Small intestine (tissue), 7 donors: ENCODE results near the gene TMIE. TPM values are rescaled to one million over a fixed set of nuclear protein-coding genes. Genes with fewer than 3 reads are reported as not detected.

Experiments used
- DNase-seq, 2 donors: peaks; one replicate each; pipeline versions ENCODE4 v3.0.0 to v3.0.0-alpha.2; 2013
- FAIRE-seq: peaks from 2 replicates; lab custom pipeline; 2012; peaks lifted over from hg19 to GRCh38; lab: Jason Lieb, UNC
- H3K27ac ChIP-seq, 3 donors: one replicate each; pipeline ENCODE4 v1.5.1; 2013; ENCODE audit warnings: low read length in 2 of 3, mild to moderate bottlenecking in 2 of 3, control low read depth in 1 of 3, inconsistent platforms in 1 of 3, low read depth in 1 of 3, moderate library complexity in 1 of 3
- H3K27me3 ChIP-seq, 3 donors: one replicate each; pipeline ENCODE4 v1.6.1; 2013; ENCODE audit warnings: low read length in 3 of 3, inconsistent platforms in 1 of 3; ENCODE audit not compliant: control insufficient read depth in 3 of 3, insufficient read depth in 3 of 3
- H3K36me3 ChIP-seq, 3 donors: one replicate each; pipeline ENCODE4 v1.6.1; 2013; ENCODE audit warnings: low read length in 3 of 3, inconsistent platforms in 1 of 3, low read depth in 1 of 3, mild to moderate bottlenecking in 1 of 3, moderate library complexity in 1 of 3; ENCODE audit not compliant: control insufficient read depth in 3 of 3, insufficient read depth in 2 of 3
- H3K4me1 ChIP-seq, 3 donors: one replicate each; pipeline ENCODE4 v1.6.1; 2013; ENCODE audit warnings: low read length in 2 of 3, inconsistent platforms in 1 of 3, low read depth in 1 of 3, mild to moderate bottlenecking in 1 of 3, moderate library complexity in 1 of 3; ENCODE audit not compliant: control insufficient read depth in 3 of 3, insufficient read depth in 2 of 3
- H3K4me3 ChIP-seq, 3 donors: one replicate each; pipeline ENCODE4 v1.5.1; 2013; ENCODE audit warnings: low read length in 3 of 3, control low read depth in 1 of 3, inconsistent platforms in 1 of 3, low read depth in 1 of 3, mild to moderate bottlenecking in 1 of 3, moderate library complexity in 1 of 3
- H3K9me3 ChIP-seq, 2 donors: one replicate each; pipeline ENCODE4 v1.6.1; 2013; ENCODE audit warnings: low read depth in 1 of 2, low read length in 1 of 2; ENCODE audit not compliant: control insufficient read depth in 2 of 2, insufficient read depth in 1 of 2
- WGBS, 3 donors: extraction: QIAGEN DNeasy Blood & Tissue Kit; methylation state at CpG; one replicate each; pipeline ENCODE4 v1.1.7; 2013; 5-methylcytosine and 5-hydroxymethylcytosine counted together
- polyA plus RNA-seq, 4 donors: library from polyadenylated mRNA; stranded (reverse) in 3 of 4; unstranded in 1 of 4; fragments of 200-250 nt in 3 of 4; fragments of 120-200 nt in 1 of 4; gene quantifications; one replicate each; pipeline versions ENCODE4 v1.2.1 to v1.2.3, GENCODE V29; 2013
- donor health status: healthy with polysubstance abuse.
- donor health status: control.
- donor health status: control.
- donor health status: Bipolar disorder and iron deficiency.
- donor health status: healthy.

The TMIE gene
- polyA plus RNA-seq, 4 donors: 0.22 to 0.70 TPM; not detected in 2

GRCh38 chr3:46662771-46663551, 38.2 kb upstream of the TMIE start:
- no peak for DNase-seq

GRCh38 chr3:46663591-46664135, 37.5 kb upstream of the TMIE start:
- Histone ChIP-seq H3K9me3 (no peaks in the 10 kb centered on the region), H3K27me3 (no peaks in the 10 kb centered on the region), H3K4me1 (peaks cover 0 to 13% (median 0%) of the 10 kb centered on the region in 3 donors), H3K4me3 (no peak overlapping the region), H3K36me3 (no peaks in the 10 kb centered on the region), H3K27ac (no peak overlapping the region)
- DNase-seq: peak in 1 of 2 donors; percentile 23
- 54 to 62% (median 61%) methylated on average over 8 of the region's 8 CpGs for WGBS, 3 donors
- FAIRE-seq: no peak

More at GRCh38 chr3:46662771-46663551, 38.2 kb upstream of the TMIE start:
- H3K4me1 ChIP-seq: peaks cover 0 to 7% (median 0%) of the 10 kb centered on the region in 3 donors
- H3K4me3 ChIP-seq: no peak overlapping the region
- no peak overlapping the region for H3K27ac ChIP-seq
- no peaks in the 10 kb centered on the region for H3K9me3 ChIP-seq
- no peak for FAIRE-seq
- WGBS, 3 donors: 56 to 63% (median 57%) methylated on average over 17 of the region's 17 CpGs
- no peaks in the 10 kb centered on the region for H3K27me3 ChIP-seq
- no peaks in the 10 kb centered on the region for H3K36me3 ChIP-seq

GRCh38 chr3:46664188-46664970, 36.8 kb upstream of the TMIE start:
- no peaks in the 10 kb centered on the region for H3K27me3 ChIP-seq
- FAIRE-seq (no peak), DNase-seq (no peak)
- no peak overlapping the region for H3K4me3 ChIP-seq
- no peak overlapping the region for H3K27ac ChIP-seq
- no peaks in the 10 kb centered on the region for H3K9me3 ChIP-seq
- peaks cover 0 to 13% (median 0%) of the 10 kb centered on the region in 3 donors for H3K4me1 ChIP-seq
- 78 to 85% (median 85%) methylated on average over 6 of the region's 6 CpGs for WGBS, 3 donors
- no peaks in the 10 kb centered on the region for H3K36me3 ChIP-seq

- H3K4me3 ChIP-seq: no peak overlapping the region
- WGBS, 3 donors: 71 to 84% (median 79%) methylated on average over 22 to 23 of the region's 23 CpGs
- no peaks in the 10 kb centered on the region for H3K27me3 ChIP-seq
- DNase-seq: no peak
- H3K27ac ChIP-seq: no peak overlapping the region
- no peak for FAIRE-seq
- no peaks in the 10 kb centered on the region for H3K9me3 ChIP-seq
- peaks cover 0 to under 1% (median 0%) of the 10 kb centered on the region in 3 donors for H3K36me3 ChIP-seq
- peaks cover 0 to 13% (median 0%) of the 10 kb centered on the region in 3 donors for H3K4me1 ChIP-seq
Measured at GRCh38 chr3:46664971-46665762, 36.0 kb upstream of the TMIE start.

- H3K27me3 ChIP-seq: no peaks in the 10 kb centered on the region
- WGBS, 3 donors: 55 to 80% (median 64%) methylated on average over 9 of the region's 9 CpGs
- no peak overlapping the region for H3K27ac ChIP-seq
- H3K4me1 ChIP-seq: peaks cover 0 to 13% (median 0%) of the 10 kb centered on the region in 3 donors
- FAIRE-seq (no peak), DNase-seq (no peak)
- no peak overlapping the region for H3K4me3 ChIP-seq
- no peaks in the 10 kb centered on the region for H3K9me3 ChIP-seq
- peaks cover 0 to 8% (median 0%) of the 10 kb centered on the region in 3 donors for H3K36me3 ChIP-seq
Measured at GRCh38 chr3:46665763-46666452, 35.3 kb upstream of the TMIE start.

GRCh38 chr3:46666453-46666845, 34.7 kb upstream of the TMIE start:
- DNase-seq: peak in 1 of 2 donors; percentile 35
- Histone ChIP-seq H3K4me1 (peaks cover 0 to 13% (median 0%) of the 10 kb centered on the region in 3 donors), H3K27ac (no peak overlapping the region), H3K36me3 (peaks cover 0 to 13% (median 0%) of the 10 kb centered on the region in 3 donors), H3K4me3 (no peak overlapping the region), H3K9me3 (no peaks in the 10 kb centered on the region), H3K27me3 (no peaks in the 10 kb centered on the region)
- no peak for FAIRE-seq
- WGBS, 3 donors: 51 to 71% (median 58%) methylated on average over 7 of the region's 7 CpGs

- DNase-seq: no peak
- Histone ChIP-seq H3K36me3 (peaks cover 0 to 20% (median 0%) of the 10 kb centered on the region in 3 donors), H3K9me3 (no peaks in the 10 kb centered on the region), H3K4me1 (peaks cover 0 to 16% (median 0%) of the 10 kb centered on the region in 3 donors), H3K27ac (no peak overlapping the region), H3K4me3 (no peak overlapping the region), H3K27me3 (no peaks in the 10 kb centered on the region)
- no peak for FAIRE-seq
- WGBS, 3 donors: 77 to 83% (median 79%) methylated on average over 8 of the region's 8 CpGs
Measured at GRCh38 chr3:46667061-46667621, 34.1 kb upstream of the TMIE start.
